Activated CD4-positive, alpha-beta T cell treated with anti-CD3 and anti-CD28 coated beads for 36 hours (primary cell): ENCODE measurements around the gene UGT1A9. TPM values are rescaled to one million over a fixed set of nuclear protein-coding genes. Genes with fewer than 3 reads are reported as not detected.

ENCODE experiments used
- ATAC-seq: fragments of 200-7000 bp; cut with Tn5 transposase; one replicate; pipeline ENCODE4 v1.10.0; 2021; ENCODE audit warnings: mild to moderate bottlenecking, moderate library complexity
- CTCF ChIA-PET: fragments of 350-600 bp; sonication (Branson Sonifier 250); formaldehyde crosslinking; loops from one replicate; lab custom pipeline; 2021; ENCODE audit warnings: antibody characterized with exemption; lab: Charles Lee
- POLR2A ChIA-PET: fragments of 350-600 bp; sonication (Branson Sonifier 250); formaldehyde crosslinking; loops from one replicate; lab custom pipeline; 2021; ENCODE audit warnings: antibody characterized with exemption, inconsistent platforms; lab: Charles Lee
- DNase-seq: peaks from one replicate; pipeline ENCODE4 v3.0.0-alpha.2; 2020
- H3K27ac Mint-ChIP-seq: one replicate; pipeline ENCODE4 v1.8.0; 2021; ENCODE audit warnings: mixed read lengths
- H3K27me3 Mint-ChIP-seq: one replicate; pipeline ENCODE4 v1.8.0; 2021; ENCODE audit warnings: mixed read lengths
- H3K36me3 Mint-ChIP-seq: one replicate; pipeline ENCODE4 v1.8.0; 2021; ENCODE audit warnings: low read depth, mixed read lengths
- H3K4me1 Mint-ChIP-seq: one replicate; pipeline ENCODE4 v1.8.0; 2021; ENCODE audit warnings: mixed read lengths
- H3K4me3 Mint-ChIP-seq: one replicate; pipeline ENCODE4 v1.8.0; 2021; ENCODE audit warnings: mild to moderate bottlenecking, moderate library complexity, mixed read lengths
- H3K9me3 Mint-ChIP-seq: one replicate; pipeline ENCODE4 v1.8.0; 2021; ENCODE audit warnings: low read depth, mixed read lengths
- intact Hi-C, 2 experiments: fragments of 100-400 bp; cut with DNase I in 1 of 2; cut with micrococcal nuclease in 1 of 2; formaldehyde crosslinking; loops; one replicate each; pipeline versions ENCODE4 v1.14.2 to v1.15.1; 2022 to 2024; cut with DNase I, micrococcal nuclease
- total RNA-seq, 2 experiments: library from RNA; stranded (reverse); gene quantifications; one replicate each; pipeline ENCODE4 v1.2.3, GENCODE V29; 2021

Gene UGT1A9
- total RNA-seq, 2 experiments from 2014 or later, result not detected

- no peaks in the 10 kb centered on the region for H3K4me1 Mint-ChIP-seq
- ATAC-seq, result no peak
Measured at GRCh38 chr2:233815861-233816260, 144.2 kb downstream of the UGT1A9 start.

GRCh38 chr2:233816334-233816733, 144.6 kb downstream of the UGT1A9 start:
- H3K4me1 Mint-ChIP-seq, result no peaks in the 10 kb centered on the region
- intact Hi-C loops, result no loop called here
- H3K27ac Mint-ChIP-seq, result no peak overlapping the region
- H3K36me3 Mint-ChIP-seq, result no peaks in the 10 kb centered on the region
- DNase-seq, result no peak
- H3K9me3 Mint-ChIP-seq, result no peaks in the 10 kb centered on the region
- POLR2A ChIA-PET, result no interaction called here
- H3K4me3 Mint-ChIP-seq, result no peak overlapping the region
- CTCF ChIA-PET, result no interaction called here
- H3K27me3 Mint-ChIP-seq, result peaks cover 3% of the 10 kb centered on the region
- no peak for ATAC-seq

More at GRCh38 chr2:233815861-233816260, 144.2 kb downstream of the UGT1A9 start:
- no peak overlapping the region for H3K4me3 Mint-ChIP-seq
- ChIA-PET POLR2A (no interaction called here), CTCF (no interaction called here)
- intact Hi-C loops, result no loop called here
- H3K27me3 Mint-ChIP-seq, result peaks cover 3% of the 10 kb centered on the region
- no peak overlapping the region for H3K27ac Mint-ChIP-seq
- no peaks in the 10 kb centered on the region for H3K9me3 Mint-ChIP-seq
- H3K36me3 Mint-ChIP-seq, result no peaks in the 10 kb centered on the region
- DNase-seq, result no peak

GRCh38 chr2:233816771-233817170, 145.1 kb downstream of the UGT1A9 start:
- intact Hi-C loops, result no loop called here
- Mint-ChIP-seq H3K27me3 (peaks cover 3% of the 10 kb centered on the region), H3K4me1 (no peaks in the 10 kb centered on the region), H3K4me3 (no peak overlapping the region), H3K36me3 (no peaks in the 10 kb centered on the region), H3K9me3 (no peaks in the 10 kb centered on the region), H3K27ac (no peak overlapping the region)
- POLR2A ChIA-PET, result no interaction called here
- CTCF ChIA-PET, result no interaction called here
- no peak for ATAC-seq
- no peak for DNase-seq

GRCh38 chr2:233817361-233817911, 145.7 kb downstream of the UGT1A9 start:
- Mint-ChIP-seq H3K4me1 (no peaks in the 10 kb centered on the region), H3K36me3 (no peaks in the 10 kb centered on the region), H3K27ac (no peak overlapping the region), H3K27me3 (peaks cover 1% of the 10 kb centered on the region), H3K4me3 (no peak overlapping the region), H3K9me3 (no peaks in the 10 kb centered on the region)
- intact Hi-C loops, result no loop called here
- DNase-seq, result no peak
- ATAC-seq, result no peak
- CTCF ChIA-PET, result no interaction called here
- POLR2A ChIA-PET, result no interaction called here

GRCh38 chr2:233817995-233818638, 146.4 kb downstream of the UGT1A9 start:
- no peak for ATAC-seq
- CTCF ChIA-PET, result interaction anchor here (0.6 kb wide), 1 partner anchor 215 kb away, joined by 3 read pairs; no protein-coding TSS in a partner anchor

GRCh38 chr2:233818639-233819621, 147.2 kb downstream of the UGT1A9 start:
- Mint-ChIP-seq H3K4me1 (no peaks in the 10 kb centered on the region), H3K4me3 (no peak overlapping the region), H3K9me3 (no peaks in the 10 kb centered on the region), H3K27ac (no peak overlapping the region), H3K36me3 (no peaks in the 10 kb centered on the region), H3K27me3 (peaks cover 1% of the 10 kb centered on the region)
- intact Hi-C loops, result no loop called here
- ATAC-seq (no peak), DNase-seq (no peak)
- POLR2A ChIA-PET, result no interaction called here
- CTCF ChIA-PET, result interaction anchor here (0.6 kb wide), 1 partner anchor 216 kb away, joined by 3 read pairs; no protein-coding TSS in a partner anchor

More at GRCh38 chr2:233817995-233818638, 146.4 kb downstream of the UGT1A9 start:
- POLR2A ChIA-PET, result no interaction called here
- H3K4me3 Mint-ChIP-seq, result no peak overlapping the region
- no peaks in the 10 kb centered on the region for H3K4me1 Mint-ChIP-seq
- H3K27ac Mint-ChIP-seq, result no peak overlapping the region
- H3K27me3 Mint-ChIP-seq, result peaks cover 1% of the 10 kb centered on the region
- no peaks in the 10 kb centered on the region for H3K9me3 Mint-ChIP-seq
- H3K36me3 Mint-ChIP-seq, result no peaks in the 10 kb centered on the region
- intact Hi-C loops, result no loop called here
- DNase-seq, result no peak

- ChIA-PET POLR2A (no interaction called here), CTCF (no interaction called here)
- no peak for DNase-seq
- H3K27ac Mint-ChIP-seq, result no peak overlapping the region
- no peak overlapping the region for H3K4me3 Mint-ChIP-seq
- H3K4me1 Mint-ChIP-seq, result no peaks in the 10 kb centered on the region
- no peaks in the 10 kb centered on the region for H3K9me3 Mint-ChIP-seq
- H3K36me3 Mint-ChIP-seq, result no peaks in the 10 kb centered on the region
- no peak for ATAC-seq
- intact Hi-C loops, result no loop called here
- H3K27me3 Mint-ChIP-seq, result peaks cover 1% of the 10 kb centered on the region
Measured at GRCh38 chr2:233819884-233820773, 148.4 kb downstream of the UGT1A9 start.

- H3K9me3 Mint-ChIP-seq, result no peaks in the 10 kb centered on the region
- intact Hi-C loops, result no loop called here
- POLR2A ChIA-PET, result no interaction called here
- CTCF ChIA-PET, result no interaction called here
- ATAC-seq (no peak), DNase-seq (no peak)
- H3K36me3 Mint-ChIP-seq, result no peaks in the 10 kb centered on the region
- peaks cover 1% of the 10 kb centered on the region for H3K27me3 Mint-ChIP-seq
- H3K4me3 Mint-ChIP-seq, result no peak overlapping the region
- H3K4me1 Mint-ChIP-seq, result no peaks in the 10 kb centered on the region
- H3K27ac Mint-ChIP-seq, result no peak overlapping the region
Measured at GRCh38 chr2:233820774-233821105, 149.0 kb downstream of the UGT1A9 start.

- ATAC-seq, result no peak
- no peaks in the 10 kb centered on the region for H3K4me1 Mint-ChIP-seq
- H3K4me3 Mint-ChIP-seq, result no peak overlapping the region
- H3K27me3 Mint-ChIP-seq, result peaks cover 1% of the 10 kb centered on the region
- H3K36me3 Mint-ChIP-seq, result no peaks in the 10 kb centered on the region
- no peaks in the 10 kb centered on the region for H3K9me3 Mint-ChIP-seq
- intact Hi-C loops, result no loop called here
- ChIA-PET CTCF (no interaction called here), POLR2A (no interaction called here)
- no peak overlapping the region for H3K27ac Mint-ChIP-seq
- no peak for DNase-seq
Measured at GRCh38 chr2:233821196-233821595, 149.5 kb downstream of the UGT1A9 start.

GRCh38 chr2:233821709-233822100, 150.0 kb downstream of the UGT1A9 start:
- intact Hi-C loops, result no loop called here
- no peaks in the 10 kb centered on the region for H3K9me3 Mint-ChIP-seq
- no peak for DNase-seq
- no peak for ATAC-seq
- no peak overlapping the region for H3K4me3 Mint-ChIP-seq
- ChIA-PET CTCF (no interaction called here), POLR2A (no interaction called here)
- no peaks in the 10 kb centered on the region for H3K4me1 Mint-ChIP-seq
- no peaks in the 10 kb centered on the region for H3K36me3 Mint-ChIP-seq
- no peak overlapping the region for H3K27ac Mint-ChIP-seq
- H3K27me3 Mint-ChIP-seq, result peaks cover 1% of the 10 kb centered on the region
